ENCODE results near the gene HOXC4. TPM values are rescaled to one million over a fixed set of nuclear protein-coding genes. Genes with fewer than 3 reads are reported as not detected.

HOXC4 gene
- total and polyA plus RNA-seq, 2 donors (not counting 1 experiment from before 2014, with no cell fraction given), result 0.17 TPM

DNA sequence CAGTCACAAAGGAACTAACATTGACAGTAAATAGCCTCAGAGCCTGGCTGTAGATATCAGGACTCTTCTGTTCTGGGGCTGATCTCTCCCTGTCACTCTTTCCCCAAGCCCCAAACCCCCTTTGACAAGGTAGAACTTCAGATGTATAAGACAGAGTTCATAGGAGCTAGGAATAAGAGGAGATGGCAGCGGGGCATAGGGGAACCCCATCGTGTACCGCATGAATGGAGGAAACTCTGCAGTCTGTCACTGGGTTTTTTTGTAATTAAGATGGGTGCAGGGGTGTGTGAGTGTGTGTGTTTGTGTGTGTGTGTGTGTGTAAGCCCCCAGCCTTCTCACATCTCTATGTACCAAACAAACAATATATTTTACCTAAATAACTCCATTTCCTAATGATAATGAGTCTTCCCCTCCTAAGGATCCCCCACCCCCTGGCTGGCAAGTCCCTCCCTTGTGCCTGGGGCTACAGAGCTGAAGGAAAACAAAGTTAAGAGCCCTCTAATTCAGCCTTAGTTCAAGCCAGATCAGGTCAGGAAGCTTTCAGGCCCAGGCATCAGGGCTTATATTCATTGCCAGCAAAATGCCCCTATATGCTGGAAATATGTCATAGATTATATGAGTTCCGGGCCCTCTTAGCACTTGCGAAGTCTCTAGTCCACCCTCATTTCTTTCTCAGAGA is 9.1 kb upstream of the HOXC4 start:
- no peak for TF ChIP-seq CTCF (conservative IDR thresholded peaks at IDR 0.05 in 1 of 2, IDR thresholded peaks at IDR 0.05 in 1 of 2; ENCODE audit: low read depth in 1 of 2, low read length in 2 of 2)
- no peak for TF ChIP-seq EZH2 (IDR thresholded peaks at IDR 0.05; ENCODE audit: low read length, missing control alignments)
- H3K79me2 ChIP-seq (ENCODE audit: control insufficient read depth, insufficient read depth, low read length), result no peaks in the 10 kb centered on the region

DNA sequence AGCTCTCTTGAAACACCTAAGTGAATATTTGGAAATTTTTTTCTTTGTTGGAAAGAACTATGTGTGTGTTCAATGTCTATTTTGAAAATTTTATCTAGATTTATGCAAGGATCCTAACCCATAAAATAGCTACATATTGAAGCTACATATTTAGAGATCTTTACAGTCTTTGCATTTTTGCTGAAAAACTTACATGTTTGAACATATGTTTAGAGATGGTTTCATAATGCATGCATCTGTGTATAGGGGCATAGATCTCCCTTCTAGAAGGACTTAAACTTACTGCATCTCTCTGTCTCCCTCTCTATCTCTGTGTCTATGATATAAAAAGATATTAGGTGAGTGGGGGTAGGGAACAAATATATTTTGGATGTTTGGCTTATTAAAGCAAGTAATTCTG is 8.2 kb upstream of the HOXC4 start:
- no peak overlapping the region for H2AFZ ChIP-seq (ENCODE audit: low read length)
- H3K27me3 ChIP-seq (ENCODE audit: control insufficient read depth, insufficient read depth, low read length), result peaks cover 32% of the 10 kb centered on the region
- DNase-seq (ENCODE audit: low read depth in 2 of 2), result no peak
- H3K4me2 ChIP-seq (ENCODE audit: extremely low read depth, insufficient read depth, low read length), result no peak overlapping the region
- no peaks in the 10 kb centered on the region for H3K4me1 ChIP-seq (ENCODE audit: control insufficient read depth, extremely low read depth, insufficient read depth, low read length)
- no peaks in the 10 kb centered on the region for H3K79me2 ChIP-seq (ENCODE audit: control insufficient read depth, insufficient read depth, low read length)
- no peak overlapping the region for H3K9ac ChIP-seq (ENCODE audit: insufficient read depth, low read length)
- no peaks in the 10 kb centered on the region for H3K36me3 ChIP-seq (ENCODE audit: control insufficient read depth, insufficient read depth, low read length)
- no peak overlapping the region for H3K27ac ChIP-seq (ENCODE audit: insufficient read depth, low read length)
- TF ChIP-seq CTCF (conservative IDR thresholded peaks at IDR 0.05 in 1 of 2, IDR thresholded peaks at IDR 0.05 in 1 of 2; ENCODE audit: low read depth in 1 of 2, low read length in 2 of 2) (no peak), EZH2 (IDR thresholded peaks at IDR 0.05; ENCODE audit: low read length, missing control alignments) (no peak)
- H4K20me1 ChIP-seq (ENCODE audit: control insufficient read depth, extremely low read depth, insufficient read depth, low read length), result no peaks in the 10 kb centered on the region
- H3K9me3 ChIP-seq (ENCODE audit: control insufficient read depth, insufficient read depth, low read depth, low read length), result no peaks in the 10 kb centered on the region
- H3K4me3 ChIP-seq (replicated peaks in 1 of 4; ENCODE audit: control extremely low read depth in 1 of 4, insufficient read depth in 1 of 4, low read depth in 3 of 4, low read length in 4 of 4), result no peak overlapping the region

More for the DNA sequence above, 9.1 kb upstream of the HOXC4 start:
- no peak overlapping the region for H2AFZ ChIP-seq (ENCODE audit: low read length)
- H3K9ac ChIP-seq (ENCODE audit: insufficient read depth, low read length), result no peak overlapping the region
- peaks cover 35% of the 10 kb centered on the region for H3K27me3 ChIP-seq (ENCODE audit: control insufficient read depth, insufficient read depth, low read length)
- no peak for DNase-seq (ENCODE audit: low read depth in 2 of 2)
- no peaks in the 10 kb centered on the region for H4K20me1 ChIP-seq (ENCODE audit: control insufficient read depth, extremely low read depth, insufficient read depth, low read length)
- H3K4me1 ChIP-seq (ENCODE audit: control insufficient read depth, extremely low read depth, insufficient read depth, low read length), result no peaks in the 10 kb centered on the region
- no peak overlapping the region for H3K4me3 ChIP-seq (replicated peaks in 1 of 4; ENCODE audit: control extremely low read depth in 1 of 4, insufficient read depth in 1 of 4, low read depth in 3 of 4, low read length in 4 of 4)
- H3K27ac ChIP-seq (ENCODE audit: insufficient read depth, low read length), result no peak overlapping the region
- H3K4me2 ChIP-seq (ENCODE audit: extremely low read depth, insufficient read depth, low read length), result no peak overlapping the region
- H3K36me3 ChIP-seq (ENCODE audit: control insufficient read depth, insufficient read depth, low read length), result no peaks in the 10 kb centered on the region
- H3K9me3 ChIP-seq (ENCODE audit: control insufficient read depth, insufficient read depth, low read depth, low read length), result no peaks in the 10 kb centered on the region

- no peaks in the 10 kb centered on the region for H3K79me2 ChIP-seq (ENCODE audit: control insufficient read depth, insufficient read depth, low read length)
Measured at GRCh38 chr12:54045868-54046521, 7.6 kb upstream of the HOXC4 start.

More at GRCh38 chr12:54045868-54046521, 7.6 kb upstream of the HOXC4 start:
- H3K4me2 ChIP-seq (ENCODE audit: extremely low read depth, insufficient read depth, low read length), result no peak overlapping the region
- no peak overlapping the region for H2AFZ ChIP-seq (ENCODE audit: low read length)
- H3K27me3 ChIP-seq (ENCODE audit: control insufficient read depth, insufficient read depth, low read length), result peaks cover 32% of the 10 kb centered on the region
- no peaks in the 10 kb centered on the region for H3K9me3 ChIP-seq (ENCODE audit: control insufficient read depth, insufficient read depth, low read depth, low read length)
- H3K36me3 ChIP-seq (ENCODE audit: control insufficient read depth, insufficient read depth, low read length), result no peaks in the 10 kb centered on the region
- H4K20me1 ChIP-seq (ENCODE audit: control insufficient read depth, extremely low read depth, insufficient read depth, low read length), result no peaks in the 10 kb centered on the region
- no peak overlapping the region for H3K27ac ChIP-seq (ENCODE audit: insufficient read depth, low read length)
- no peak overlapping the region for H3K4me3 ChIP-seq (replicated peaks in 1 of 4; ENCODE audit: control extremely low read depth in 1 of 4, insufficient read depth in 1 of 4, low read depth in 3 of 4, low read length in 4 of 4)
- no peaks in the 10 kb centered on the region for H3K4me1 ChIP-seq (ENCODE audit: control insufficient read depth, extremely low read depth, insufficient read depth, low read length)
- TF ChIP-seq CTCF (conservative IDR thresholded peaks at IDR 0.05 in 1 of 2, IDR thresholded peaks at IDR 0.05 in 1 of 2; ENCODE audit: low read depth in 1 of 2, low read length in 2 of 2) (no peak), EZH2 (IDR thresholded peaks at IDR 0.05; ENCODE audit: low read length, missing control alignments) (no peak)
- no peak overlapping the region for H3K9ac ChIP-seq (ENCODE audit: insufficient read depth, low read length)
- no peak for DNase-seq (ENCODE audit: low read depth in 2 of 2)

All from fibroblast of lung (primary cell).